BLaER1 (cell line): Measurements from ENCODE around the gene SDK2.

ENCODE experiments used
- H3K27ac ChIP-seq: shearing (Covaris generic); formaldehyde crosslinking; 2 replicates; pipeline ENCODE4 v1.8.1; 2022
- H3K27me3 ChIP-seq: shearing (Covaris generic); formaldehyde crosslinking; 2 replicates; pipeline ENCODE4 v1.8.1; 2022
- H3K36me3 ChIP-seq: shearing (Covaris generic); formaldehyde crosslinking; 2 replicates; pipeline ENCODE4 v1.8.1; 2022
- H3K4me1 ChIP-seq: shearing (Covaris generic); formaldehyde crosslinking; 2 replicates; pipeline ENCODE4 v1.8.1; 2022
- H3K4me2 ChIP-seq: shearing (Covaris generic); formaldehyde crosslinking; 2 replicates; pipeline ENCODE4 v1.8.1; 2022
- H3K4me3 ChIP-seq: shearing (Covaris generic); formaldehyde crosslinking; 2 replicates; pipeline ENCODE4 v1.8.1; 2022
- H3K9ac ChIP-seq: shearing (Covaris generic); formaldehyde crosslinking; 2 replicates; pipeline ENCODE4 v1.8.1; 2022
- H3K9me3 ChIP-seq: shearing (Covaris generic); formaldehyde crosslinking; 2 replicates; pipeline ENCODE4 v1.8.1; 2022
- H4K20me1 ChIP-seq: shearing (Covaris generic); formaldehyde crosslinking; 2 replicates; pipeline ENCODE4 v1.8.1; 2022
- Cebpa-rat ChIP-seq: shearing (Covaris generic); IDR thresholded peaks from 2 replicates; pipeline ENCODE4 v1.8.1; 2022

SDK2 gene

DNA sequence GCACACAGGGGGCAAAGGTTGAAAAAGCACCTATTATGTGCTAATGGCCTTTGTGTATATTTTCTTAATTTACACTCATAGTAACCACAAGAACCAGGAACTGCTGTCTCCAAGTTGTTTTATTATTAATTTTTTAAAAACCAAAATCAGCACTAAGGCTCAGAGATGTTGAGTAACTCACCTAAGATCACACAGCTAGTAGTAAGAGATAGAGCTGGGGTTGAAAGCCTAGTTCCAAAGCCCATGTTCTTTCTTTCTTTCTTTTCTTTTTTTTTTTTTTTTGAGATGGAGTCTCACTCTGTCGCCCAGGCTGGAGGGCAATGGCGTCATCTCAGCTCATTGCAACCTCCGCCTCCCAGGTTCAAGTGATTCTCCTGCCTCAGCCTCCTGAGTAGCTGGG, 75.3 kb downstream of the SDK2 start:
- Histone ChIP-seq H3K4me1 (peaks cover 21% of the 10 kb centered on the region), H3K36me3 (no peaks in the 10 kb centered on the region; the same call in 1 of the 2 replicates), H3K4me2 (no peak overlapping the region), H4K20me1 (peaks cover 8% of the 10 kb centered on the region; the same call in 1 of the 2 replicates), H3K4me3 (no peak overlapping the region), H3K27me3 (no peaks in the 10 kb centered on the region), H3K27ac (no peak overlapping the region), H3K9ac (no peak overlapping the region), H3K9me3 (no peaks in the 10 kb centered on the region)
- no peak for TF ChIP-seq Cebpa-rat

GRCh38 chr17:73566905-73567782, 77.1 kb downstream of the SDK2 start:
- H4K20me1 ChIP-seq = no peaks in the 10 kb centered on the region; the same call in 1 of the 2 replicates
- H3K27me3 ChIP-seq = no peaks in the 10 kb centered on the region
- H3K36me3 ChIP-seq = no peaks in the 10 kb centered on the region
- no peak overlapping the region for H3K4me3 ChIP-seq
- H3K4me2 ChIP-seq = peak overlapping the region; percentile 59
- no peaks in the 10 kb centered on the region for H3K9me3 ChIP-seq
- H3K9ac ChIP-seq = peak overlapping the region; percentile 1; the same call in 1 of the 2 replicates
- peaks cover 21% of the 10 kb centered on the region for H3K4me1 ChIP-seq
- peak overlapping the region; percentile 57 for H3K27ac ChIP-seq
- TF ChIP-seq Cebpa-rat = no peak

- Histone ChIP-seq H3K36me3 (no peaks in the 10 kb centered on the region), H3K9me3 (no peaks in the 10 kb centered on the region), H3K4me1 (peaks cover 40% of the 10 kb centered on the region), H3K4me2 (no peak overlapping the region), H3K27ac (no peak overlapping the region), H3K27me3 (no peaks in the 10 kb centered on the region), H3K9ac (no peak overlapping the region), H3K4me3 (no peak overlapping the region), H4K20me1 (no peaks in the 10 kb centered on the region)
- TF ChIP-seq Cebpa-rat = no peak
These were observed 79.4 kb downstream of the SDK2 start for GRCh38 chr17:73564843-73565242.

DNA sequence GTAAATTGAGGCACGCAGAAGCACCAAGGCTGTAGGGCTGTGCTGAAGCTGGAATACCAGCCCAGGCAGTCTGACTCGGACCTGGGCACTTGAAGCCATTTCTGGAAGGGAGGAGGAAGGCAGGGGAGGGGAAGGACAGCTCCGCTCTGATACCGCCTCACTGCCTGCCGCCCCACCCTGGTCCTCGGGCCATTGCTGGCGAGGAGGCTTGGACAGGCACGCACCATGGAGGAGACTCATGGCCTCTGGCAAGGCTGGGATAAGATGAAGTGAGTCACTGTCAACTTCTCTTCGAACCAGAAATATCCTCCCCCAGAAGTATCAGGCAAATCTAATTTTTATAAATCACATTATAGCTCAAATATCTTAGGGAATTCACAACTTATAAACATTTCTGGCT, 81.3 kb downstream of the SDK2 start:
- peaks cover 4% of the 10 kb centered on the region; the same call in 1 of the 2 replicates for H4K20me1 ChIP-seq
- H3K27ac ChIP-seq = no peak overlapping the region
- H3K9me3 ChIP-seq = no peaks in the 10 kb centered on the region
- H3K4me1 ChIP-seq = peaks cover 51% of the 10 kb centered on the region
- TF ChIP-seq Cebpa-rat = no peak
- no peaks in the 10 kb centered on the region for H3K27me3 ChIP-seq
- no peak overlapping the region for H3K9ac ChIP-seq
- no peak overlapping the region for H3K4me2 ChIP-seq
- no peak overlapping the region for H3K4me3 ChIP-seq
- no peaks in the 10 kb centered on the region for H3K36me3 ChIP-seq

DNA sequence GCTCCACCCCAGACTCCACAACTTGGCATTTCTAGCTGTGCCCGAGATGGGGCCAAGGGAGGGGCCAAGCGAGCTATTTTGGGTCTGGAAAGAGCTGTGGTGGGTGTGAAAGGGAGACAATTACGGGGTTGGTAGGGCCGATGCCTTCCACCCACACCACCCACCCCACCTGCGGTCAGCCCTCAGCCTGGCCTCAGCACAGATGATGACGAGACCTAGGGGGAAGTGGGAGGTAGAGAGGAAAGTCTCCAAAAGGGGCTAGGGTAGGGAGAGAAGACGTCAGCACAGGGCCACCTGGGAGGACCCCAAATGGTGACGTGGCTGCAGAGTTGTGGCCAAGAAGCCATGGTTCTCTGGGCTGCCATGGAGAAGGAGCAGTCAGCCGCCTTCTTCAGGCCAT, 83.1 kb downstream of the SDK2 start:
- Histone ChIP-seq H3K4me1 (peaks cover 53% of the 10 kb centered on the region), H3K9ac (no peak overlapping the region), H3K27me3 (no peaks in the 10 kb centered on the region), H3K36me3 (no peaks in the 10 kb centered on the region), H3K4me3 (no peak overlapping the region), H4K20me1 (peaks cover 4% of the 10 kb centered on the region; the same call in 1 of the 2 replicates), H3K4me2 (peak overlapping the region; percentile 26; the same call in 1 of the 2 replicates), H3K9me3 (no peaks in the 10 kb centered on the region), H3K27ac (0 out of 2 replicates have a peak overlapping the region, but pooled peaks have one; percentile 1)
- TF ChIP-seq Cebpa-rat = no peak

GRCh38 chr17:73560661-73561060, 83.6 kb downstream of the SDK2 start:
- Histone ChIP-seq H3K27me3 (no peaks in the 10 kb centered on the region), H3K4me2 (peak overlapping the region; percentile 51; the same call in 1 of the 2 replicates), H3K4me3 (no peak overlapping the region), H4K20me1 (peaks cover 4% of the 10 kb centered on the region; the same call in 1 of the 2 replicates), H3K36me3 (no peaks in the 10 kb centered on the region; the same call in 1 of the 2 replicates), H3K4me1 (peaks cover 53% of the 10 kb centered on the region), H3K9me3 (no peaks in the 10 kb centered on the region), H3K9ac (no peak overlapping the region), H3K27ac (0 out of 2 replicates have a peak overlapping the region, but pooled peaks have one; percentile 1)
- no peak for TF ChIP-seq Cebpa-rat

GRCh38 chr17:73559532-73559931, 84.7 kb downstream of the SDK2 start:
- no peaks in the 10 kb centered on the region for H3K27me3 ChIP-seq
- H3K9ac ChIP-seq = no peak overlapping the region; the same call in 1 of the 2 replicates
- H3K4me1 ChIP-seq = peaks cover 53% of the 10 kb centered on the region
- H3K27ac ChIP-seq = no peak overlapping the region
- no peak for TF ChIP-seq Cebpa-rat
- peaks cover 14% of the 10 kb centered on the region; the same call in 1 of the 2 replicates for H4K20me1 ChIP-seq
- no peaks in the 10 kb centered on the region; the same call in 1 of the 2 replicates for H3K36me3 ChIP-seq
- H3K4me3 ChIP-seq = no peak overlapping the region
- peak overlapping the region; percentile 51 for H3K4me2 ChIP-seq
- no peaks in the 10 kb centered on the region for H3K9me3 ChIP-seq

GRCh38 chr17:73555199-73555960, 88.9 kb downstream of the SDK2 start:
- TF ChIP-seq Cebpa-rat = no peak
- H3K4me1 ChIP-seq = peaks cover 49% of the 10 kb centered on the region

GRCh38 chr17:73554498-73554897, 89.7 kb downstream of the SDK2 start:
- no peak overlapping the region for H3K27ac ChIP-seq
- no peak for TF ChIP-seq Cebpa-rat
- no peak overlapping the region for H3K4me2 ChIP-seq
- no peak overlapping the region for H3K4me3 ChIP-seq
- H3K27me3 ChIP-seq = no peaks in the 10 kb centered on the region
- H3K36me3 ChIP-seq = no peaks in the 10 kb centered on the region; the same call in 1 of the 2 replicates
- H3K9ac ChIP-seq = no peak overlapping the region
- no peaks in the 10 kb centered on the region for H3K9me3 ChIP-seq
- peaks cover 54% of the 10 kb centered on the region; the same call in 1 of the 2 replicates for H4K20me1 ChIP-seq
- peaks cover 46% of the 10 kb centered on the region for H3K4me1 ChIP-seq

More at GRCh38 chr17:73555199-73555960, 88.9 kb downstream of the SDK2 start:
- H4K20me1 ChIP-seq = peaks cover 46% of the 10 kb centered on the region; the same call in 1 of the 2 replicates
- H3K4me2 ChIP-seq = no peak overlapping the region
- no peak overlapping the region for H3K9ac ChIP-seq
- 0 out of 2 replicates have a peak overlapping the region, but pooled peaks have one; percentile 13 for H3K27ac ChIP-seq
- H3K9me3 ChIP-seq = no peaks in the 10 kb centered on the region
- H3K4me3 ChIP-seq = no peak overlapping the region
- no peaks in the 10 kb centered on the region; the same call in 1 of the 2 replicates for H3K36me3 ChIP-seq
- H3K27me3 ChIP-seq = no peaks in the 10 kb centered on the region
